Breast epithelium (tissue), 4 donors: ENCODE results near the gene PRKG1. TPM values are rescaled to one million over a fixed set of nuclear protein-coding genes. Genes with fewer than 3 reads are reported as not detected.

Source experiments
- DNase-seq, 2 donors: peaks; one replicate each; pipeline ENCODE4 v3.0.0-alpha.2; 2019; ENCODE audit warnings: low spot score in 2 of 2
- H3K27ac ChIP-seq, 2 donors: fragments of 200-600 bp; sonication (generic) in 1 of 2; one replicate each; pipeline ENCODE4 v1.5.1; 2016 to 2019; ENCODE audit warnings: mild to moderate bottlenecking in 1 of 2
- H3K27me3 ChIP-seq, 2 donors: fragments of 200-600 bp; sonication (generic) in 1 of 2; one replicate each; pipeline versions ENCODE4 v1.5.1 to v1.6.0; 2017 to 2019; ENCODE audit warnings: control low read depth in 1 of 2, mild to moderate bottlenecking in 1 of 2
- H3K36me3 ChIP-seq: fragments of 200-600 bp; one replicate; pipeline ENCODE4 v1.5.1; 2019
- H3K4me1 ChIP-seq, 2 donors: fragments of 200-600 bp; sonication (generic); one replicate each; pipeline ENCODE4 v1.5.1; 2016 to 2019; ENCODE audit warnings: control low read depth in 1 of 2
- H3K4me3 ChIP-seq, 3 donors: fragments of 200-600 bp; sonication (generic); 1 replicate in 2 of 3; 2 replicates in 1 of 3; pipeline ENCODE4 v1.5.1; 2016 to 2019; ENCODE audit warnings: mild to moderate bottlenecking in 3 of 3, moderate library complexity in 2 of 3
- H3K9me3 ChIP-seq, 2 donors: fragments of 200-600 bp; sonication (generic) in 1 of 2; one replicate each; pipeline ENCODE4 v1.5.1; 2016 to 2019; ENCODE audit warnings: control low read depth in 1 of 2
- POLR2A ChIP-seq: fragments of 450-650 bp; IDR thresholded peaks from one replicate; pipeline ENCODE4 v1.6.1; 2016; ENCODE audit warnings: antibody characterized with exemption, mild to moderate bottlenecking, moderate library complexity
- POLR2AphosphoS5 ChIP-seq, 3 donors: sonication (generic); formaldehyde crosslinking; IDR thresholded peaks; one replicate each; pipeline ENCODE4 v1.6.1; 2017; ENCODE audit warnings: antibody characterized with exemption in 3 of 3
- intact Hi-C: fragments of 100-400 bp; cut with DNase I; formaldehyde crosslinking; loops from one replicate; pipeline ENCODE4 v1.15.1; 2023; ENCODE audit warnings: low total_unique reads
- total RNA-seq, 3 donors: library from RNA; depleted of rRNA; stranded (reverse); fragments of >200 nt; gene quantifications; one replicate each; pipeline ENCODE4 v1.1.0, GENCODE V29; 2016
- TF ChIP-seq, protein P1 (sequence below), 3 donors: fragments of 450-650 bp; IDR thresholded peaks; one replicate each; pipeline ENCODE4 v1.5.1; 2016 to 2017; ENCODE audit warnings: antibody characterized with exemption in 3 of 3, mild to moderate bottlenecking in 3 of 3, moderate library complexity in 3 of 3

Gene PRKG1
- total RNA-seq, 3 donors from 2014 or later, result 10.9 to 36.9 (median 19.7) TPM

DNA sequence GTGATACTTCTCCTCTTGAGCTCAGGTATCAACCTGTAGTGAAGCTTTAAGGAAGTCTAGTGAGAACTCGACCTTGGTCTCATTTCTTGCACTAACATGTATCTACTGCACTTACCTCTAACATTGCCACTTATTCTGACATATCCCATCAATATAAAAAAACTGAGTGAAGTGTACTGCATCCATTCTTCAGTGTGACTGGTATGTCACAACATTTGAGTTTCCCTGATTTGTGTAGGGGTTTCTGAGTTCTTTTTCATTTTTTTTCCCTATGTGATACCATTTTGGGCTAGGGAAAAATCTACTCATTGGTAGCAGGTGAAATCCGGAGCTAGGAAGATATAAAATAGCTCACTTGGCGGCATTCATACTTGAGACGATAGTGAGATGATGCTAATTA lies 274.3 kb downstream of the PRKG1 start:
- no peaks in the 10 kb centered on the region for H3K27me3 ChIP-seq
- H3K4me3 ChIP-seq, result no peak overlapping the region
- intact Hi-C loops, result no loop called here
- DNase-seq, result no peak
- no peaks in the 10 kb centered on the region for H3K4me1 ChIP-seq
- TF ChIP-seq POLR2A (no peak), POLR2AphosphoS5 (IDR thresholded peaks at IDR 0.05) (no peak)
- TF ChIP-seq, protein P1, sequence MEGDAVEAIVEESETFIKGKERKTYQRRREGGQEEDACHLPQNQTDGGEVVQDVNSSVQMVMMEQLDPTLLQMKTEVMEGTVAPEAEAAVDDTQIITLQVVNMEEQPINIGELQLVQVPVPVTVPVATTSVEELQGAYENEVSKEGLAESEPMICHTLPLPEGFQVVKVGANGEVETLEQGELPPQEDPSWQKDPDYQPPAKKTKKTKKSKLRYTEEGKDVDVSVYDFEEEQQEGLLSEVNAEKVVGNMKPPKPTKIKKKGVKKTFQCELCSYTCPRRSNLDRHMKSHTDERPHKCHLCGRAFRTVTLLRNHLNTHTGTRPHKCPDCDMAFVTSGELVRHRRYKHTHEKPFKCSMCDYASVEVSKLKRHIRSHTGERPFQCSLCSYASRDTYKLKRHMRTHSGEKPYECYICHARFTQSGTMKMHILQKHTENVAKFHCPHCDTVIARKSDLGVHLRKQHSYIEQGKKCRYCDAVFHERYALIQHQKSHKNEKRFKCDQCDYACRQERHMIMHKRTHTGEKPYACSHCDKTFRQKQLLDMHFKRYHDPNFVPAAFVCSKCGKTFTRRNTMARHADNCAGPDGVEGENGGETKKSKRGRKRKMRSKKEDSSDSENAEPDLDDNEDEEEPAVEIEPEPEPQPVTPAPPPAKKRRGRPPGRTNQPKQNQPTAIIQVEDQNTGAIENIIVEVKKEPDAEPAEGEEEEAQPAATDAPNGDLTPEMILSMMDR (IDR thresholded peaks at IDR 0.05), result no peak
- no peak overlapping the region for H3K27ac ChIP-seq
- no peaks in the 10 kb centered on the region for H3K36me3 ChIP-seq
- no peaks in the 10 kb centered on the region for H3K9me3 ChIP-seq

- Histone ChIP-seq H3K27ac (no peak overlapping the region), H3K36me3 (no peaks in the 10 kb centered on the region), H3K4me3 (no peak overlapping the region), H3K27me3 (no peaks in the 10 kb centered on the region), H3K4me1 (no peaks in the 10 kb centered on the region), H3K9me3 (no peaks in the 10 kb centered on the region)
- DNase-seq, result no peak
- TF ChIP-seq POLR2A (no peak), POLR2AphosphoS5 (IDR thresholded peaks at IDR 0.05) (no peak)
- TF ChIP-seq, protein P1 (IDR thresholded peaks at IDR 0.05), result no peak
- intact Hi-C loops, result no loop called here
Observed at GRCh38 chr10:51357170-51357569, 282.9 kb downstream of the PRKG1 start.

GRCh38 chr10:51358227-51358626 lies 283.9 kb downstream of the PRKG1 start:
- no peaks in the 10 kb centered on the region for H3K9me3 ChIP-seq
- intact Hi-C loops, result no loop called here
- DNase-seq, result no peak
- H3K36me3 ChIP-seq, result no peaks in the 10 kb centered on the region
- H3K4me3 ChIP-seq, result no peak overlapping the region
- no peak overlapping the region for H3K27ac ChIP-seq
- TF ChIP-seq POLR2A, result no peak
- TF ChIP-seq, protein P1 (IDR thresholded peaks at IDR 0.05), result no peak
- no peak for TF ChIP-seq POLR2AphosphoS5 (IDR thresholded peaks at IDR 0.05)
- H3K27me3 ChIP-seq, result no peaks in the 10 kb centered on the region
- H3K4me1 ChIP-seq, result no peaks in the 10 kb centered on the region

GRCh38 chr10:51363415-51363814 lies 289.1 kb downstream of the PRKG1 start:
- H3K27ac ChIP-seq, result no peak overlapping the region
- H3K36me3 ChIP-seq, result no peaks in the 10 kb centered on the region
- TF ChIP-seq POLR2AphosphoS5 (IDR thresholded peaks at IDR 0.05) (no peak), POLR2A (no peak)
- TF ChIP-seq, protein P1 (IDR thresholded peaks at IDR 0.05), result no peak
- no peaks in the 10 kb centered on the region for H3K27me3 ChIP-seq
- H3K4me3 ChIP-seq, result no peak overlapping the region
- intact Hi-C loops, result no loop called here
- DNase-seq, result no peak
- H3K4me1 ChIP-seq, result no peaks in the 10 kb centered on the region
- no peaks in the 10 kb centered on the region for H3K9me3 ChIP-seq

- Histone ChIP-seq H3K36me3 (no peaks in the 10 kb centered on the region), H3K27ac (no peak overlapping the region), H3K27me3 (no peaks in the 10 kb centered on the region), H3K4me3 (no peak overlapping the region), H3K9me3 (no peaks in the 10 kb centered on the region), H3K4me1 (no peaks in the 10 kb centered on the region)
- no peak for DNase-seq
- intact Hi-C loops, result no loop called here
- no peak for TF ChIP-seq POLR2A
- no peak for TF ChIP-seq POLR2AphosphoS5 (IDR thresholded peaks at IDR 0.05)
- TF ChIP-seq, protein P1 (IDR thresholded peaks at IDR 0.05), result no peak
Observed at GRCh38 chr10:51364674-51365073, 290.4 kb downstream of the PRKG1 start.
